Panc1 (cell line): ENCODE measurements around the gene UBAP2. TPM values are rescaled to one million over a fixed set of nuclear protein-coding genes. Genes with fewer than 3 reads are reported as not detected.
A peak's percentile ranks its signal among the peaks of the same experiment; 100 is the strongest.

Experiments used
- ATAC-seq: fragments of 200-7000 bp; cut with Tn5 transposase; 2 replicates; pipeline ENCODE4 v1.9.1; 2020; ENCODE audit warnings: mild to moderate bottlenecking, moderate library complexity
- BruUV-seq: library from RNA; stranded (reverse); fragments of 400-500 nt; replicated peaks from 2 replicates; lab custom pipeline; 2021; lab: Mats Ljungman, UMichigan
- CTCF ChIA-PET: fragments of 300-600 bp; sonication (Branson Sonifier 250); formaldehyde crosslinking; loops from one replicate; lab custom pipeline; 2022; ENCODE audit warnings: antibody characterized with exemption; lab: Charles Lee
- POLR2A ChIA-PET: fragments of 300-600 bp; sonication (Branson Sonifier 250); formaldehyde crosslinking; loops from one replicate; lab custom pipeline; 2022; ENCODE audit warnings: antibody characterized with exemption; lab: Charles Lee
- DNase-seq: peaks from one replicate; pipeline ENCODE4 v3.0.0-alpha.2; 2010; ENCODE audit warnings: low read depth, low spot score
- H3K27ac ChIP-seq: 2 replicates; pipeline ENCODE4 v1.5.1; 2011; ENCODE audit warnings: mild to moderate bottlenecking, low read length, inconsistent platforms
- H3K27me3 ChIP-seq: fragments of 200-500 bp; sonication (Bioruptor generic); 2 replicates; pipeline ENCODE4 v1.6.0; 2014; ENCODE audit warnings: low read length, inconsistent platforms; ENCODE audit not compliant: control insufficient read depth, insufficient read depth
- H3K36me3 ChIP-seq: fragments of 200-500 bp; sonication (Bioruptor generic); 2 replicates; pipeline ENCODE4 v1.5.1; 2014; ENCODE audit warnings: inconsistent platforms, mild to moderate bottlenecking, low read length, moderate library complexity; ENCODE audit not compliant: control insufficient read depth, insufficient read depth
- H3K4me1 ChIP-seq: 2 replicates; pipeline ENCODE4 v1.5.1; 2011; ENCODE audit warnings: inconsistent platforms, mild to moderate bottlenecking, low read length, moderate library complexity; ENCODE audit not compliant: control insufficient read depth, insufficient read depth
- H3K4me3 ChIP-seq, 2 experiments: 2 replicates each; pipeline ENCODE4 v1.5.1; 2011 to 2012; ENCODE audit warnings: low read depth in 2 of 2, low read length in 2 of 2, mild to moderate bottlenecking in 2 of 2, inconsistent platforms in 1 of 2, moderate library complexity in 1 of 2
- H3K9me3 ChIP-seq: fragments of 200-500 bp; sonication (Bioruptor generic); 2 replicates; pipeline ENCODE4 v1.5.1; 2014; ENCODE audit warnings: low read depth, mild to moderate bottlenecking, inconsistent platforms, low read length, moderate library complexity; ENCODE audit not compliant: control insufficient read depth, insufficient read depth
- POLR2AphosphoS5 ChIP-seq: IDR thresholded peaks from 2 replicates; pipeline ENCODE4 v1.6.1; 2012; ENCODE audit warnings: mild to moderate bottlenecking, low read depth, low read length, moderate library complexity
- REST ChIP-seq, 2 experiments: IDR thresholded peaks; 2 replicates each; pipeline ENCODE4 v1.6.1; 2011 to 2012; ENCODE audit warnings: low read depth in 2 of 2, control low read depth in 1 of 2, low read length in 1 of 2, mild to moderate bottlenecking in 1 of 2, moderate library complexity in 1 of 2; ENCODE audit not compliant: insufficient read depth in 1 of 2
- SIN3A ChIP-seq: IDR thresholded peaks from 2 replicates; pipeline ENCODE4 v1.6.1; 2012; ENCODE audit warnings: low read depth, mild to moderate bottlenecking, low read length, moderate library complexity, borderline replicate concordance; ENCODE audit not compliant: insufficient read depth
- TCF7L2 ChIP-seq: IDR thresholded peaks from 2 replicates; pipeline ENCODE4 v1.6.1; 2011; ENCODE audit warnings: mild to moderate bottlenecking, low read depth, low read length, inconsistent platforms
- in situ Hi-C: cut with HindIII; loops from 2 replicates; pipeline ENCODE4 v1.10.0; 2016; ENCODE audit warnings: low sequenced_read_pairs, low pct_unique_long_range_greater_than_20kb
- intact Hi-C: fragments of 100-400 bp; cut with micrococcal nuclease; formaldehyde crosslinking; loops from one replicate; pipeline ENCODE4 v1.10.0; 2022; ENCODE audit not compliant: unreplicated experiment
- total RNA-seq: library from RNA; stranded (reverse); gene quantifications from one replicate; pipeline ENCODE4 v1.2.1, GENCODE V29; 2021; ENCODE audit not compliant: unreplicated experiment
- TF ChIP-seq, protein P1 (sequence below): fragments of 450-650 bp; IDR thresholded peaks from 2 replicates; pipeline ENCODE4 v1.5.1; 2017; ENCODE audit warnings: mild to moderate bottlenecking

The UBAP2 gene
- total RNA-seq, 1 experiment from 2014 or later = 94.6 TPM

DNA sequence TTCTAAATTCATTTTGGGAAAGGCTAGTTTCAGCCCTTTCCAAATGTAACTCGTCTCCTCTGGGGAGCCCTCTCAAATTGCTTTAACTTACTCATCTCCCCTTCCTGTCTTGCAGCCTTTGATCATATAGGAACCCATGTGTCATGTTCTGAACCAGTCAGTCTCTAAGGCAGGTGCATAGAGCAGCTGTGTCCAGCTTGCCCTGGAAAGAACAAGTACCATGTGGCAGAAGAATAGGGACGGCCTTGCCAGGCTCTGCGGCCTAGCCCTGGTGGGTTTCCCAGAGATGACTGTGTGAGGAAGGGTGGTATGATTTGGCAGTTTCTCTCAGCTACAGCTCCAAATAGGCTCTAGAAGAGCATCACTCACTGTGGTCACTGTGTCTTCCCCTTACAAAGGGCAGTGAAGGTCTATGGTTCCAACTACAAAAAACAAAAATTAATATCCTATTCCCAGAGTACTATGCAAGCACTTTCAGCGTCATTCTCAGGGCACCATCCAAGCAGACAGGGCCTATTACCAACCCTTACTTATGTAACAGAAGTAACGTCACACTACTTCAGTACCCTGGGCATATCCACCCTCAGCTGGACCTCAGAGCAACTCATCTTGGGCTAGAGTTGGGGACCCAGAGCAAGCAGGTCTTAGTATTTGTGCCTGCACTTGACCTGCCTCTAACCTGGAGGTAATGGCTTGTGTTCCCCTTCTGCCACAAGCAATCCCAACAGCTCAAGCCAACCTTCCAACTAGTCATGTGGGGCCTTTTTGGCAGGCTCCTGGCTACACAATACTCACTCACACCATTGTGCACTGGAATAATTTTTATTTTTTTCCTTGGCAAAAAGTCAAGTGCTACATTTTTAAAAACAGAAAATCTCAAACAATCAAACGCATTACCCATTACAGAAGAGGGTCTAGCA lies 37.2 kb upstream of the UBAP2 start:
- intact Hi-C loops = no loop called here
- DNase-seq (no peak), ATAC-seq (peak; percentile 37; the same call in 1 of the 2 replicates)
- H3K4me3 ChIP-seq = no peak overlapping the region
- no peaks in the 10 kb centered on the region for H3K9me3 ChIP-seq
- TF ChIP-seq REST (IDR thresholded peaks at IDR 0.05; ENCODE audit: insufficient read depth in 1 of 2, low read depth in 2 of 2, low read length in 1 of 2) (no peak), POLR2AphosphoS5 (no peak), SIN3A (no peak), TCF7L2 (no peak)
- TF ChIP-seq, protein P1, sequence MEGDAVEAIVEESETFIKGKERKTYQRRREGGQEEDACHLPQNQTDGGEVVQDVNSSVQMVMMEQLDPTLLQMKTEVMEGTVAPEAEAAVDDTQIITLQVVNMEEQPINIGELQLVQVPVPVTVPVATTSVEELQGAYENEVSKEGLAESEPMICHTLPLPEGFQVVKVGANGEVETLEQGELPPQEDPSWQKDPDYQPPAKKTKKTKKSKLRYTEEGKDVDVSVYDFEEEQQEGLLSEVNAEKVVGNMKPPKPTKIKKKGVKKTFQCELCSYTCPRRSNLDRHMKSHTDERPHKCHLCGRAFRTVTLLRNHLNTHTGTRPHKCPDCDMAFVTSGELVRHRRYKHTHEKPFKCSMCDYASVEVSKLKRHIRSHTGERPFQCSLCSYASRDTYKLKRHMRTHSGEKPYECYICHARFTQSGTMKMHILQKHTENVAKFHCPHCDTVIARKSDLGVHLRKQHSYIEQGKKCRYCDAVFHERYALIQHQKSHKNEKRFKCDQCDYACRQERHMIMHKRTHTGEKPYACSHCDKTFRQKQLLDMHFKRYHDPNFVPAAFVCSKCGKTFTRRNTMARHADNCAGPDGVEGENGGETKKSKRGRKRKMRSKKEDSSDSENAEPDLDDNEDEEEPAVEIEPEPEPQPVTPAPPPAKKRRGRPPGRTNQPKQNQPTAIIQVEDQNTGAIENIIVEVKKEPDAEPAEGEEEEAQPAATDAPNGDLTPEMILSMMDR = no peak
- POLR2A ChIA-PET = interaction anchor here (0.6 kb wide), 1 partner anchor 109 kb away, joined by 5 read pairs; no protein-coding TSS in a partner anchor
- no peaks in the 10 kb centered on the region for H3K4me1 ChIP-seq
- no peaks in the 10 kb centered on the region for H3K27me3 ChIP-seq
- CTCF ChIA-PET = no interaction called here
- BruUV-seq = no TSS peak
- H3K36me3 ChIP-seq = peaks cover 8% of the 10 kb centered on the region; the same call in 1 of the 2 replicates
- no peak overlapping the region for H3K27ac ChIP-seq
- in situ Hi-C loops = no loop called here

- Histone ChIP-seq H3K4me1 (no peaks in the 10 kb centered on the region), H3K36me3 (peaks cover 8% of the 10 kb centered on the region; the same call in 1 of the 2 replicates), H3K4me3 (no peak overlapping the region), H3K9me3 (no peaks in the 10 kb centered on the region), H3K27ac (no peak overlapping the region), H3K27me3 (no peaks in the 10 kb centered on the region)
- ATAC-seq (no peak), DNase-seq (no peak)
- intact Hi-C loops (no loop called here), in situ Hi-C loops (no loop called here)
- ChIA-PET CTCF (interaction anchor here (0.6 kb wide), 1 partner anchor 66 kb away, joined by 7 read pairs; no protein-coding TSS in a partner anchor), POLR2A (no interaction called here)
- TF ChIP-seq, protein P1 = no peak
- no peak for TF ChIP-seq REST (IDR thresholded peaks at IDR 0.05; ENCODE audit: insufficient read depth in 1 of 2, low read depth in 2 of 2, low read length in 1 of 2)
- no peak for TF ChIP-seq TCF7L2
- no peak; the same call in 1 of the 2 replicates for TF ChIP-seq POLR2AphosphoS5
- TF ChIP-seq SIN3A = no peak
- no TSS peak for BruUV-seq
Observed at GRCh38 chr9:34084562-34084961, 35.9 kb upstream of the UBAP2 start.
